Fibroblast of upper back skin (primary cell): ENCODE measurements around the gene GATA5.

Source experiments
- DNase-seq: peaks from one replicate; pipeline ENCODE4 v3.0.0-alpha.2; 2013

GATA5 gene

GRCh38 chr20:62451156-62451767, 24.5 kb downstream of the GATA5 start:
- no peak for DNase-seq

GRCh38 chr20:62449951-62450691, 25.7 kb downstream of the GATA5 start:
- DNase-seq: no peak

GRCh38 chr20:62448788-62449187, 27.0 kb downstream of the GATA5 start:
- no peak for DNase-seq

GRCh38 chr20:62448038-62448437, 27.8 kb downstream of the GATA5 start:
- no peak for DNase-seq

- DNase-seq: no peak
Observed at GRCh38 chr20:62446888-62447869, 28.6 kb downstream of the GATA5 start.

GRCh38 chr20:62446481-62446880, 29.3 kb downstream of the GATA5 start:
- DNase-seq: no peak

- no peak for DNase-seq
Observed at GRCh38 chr20:62445553-62446340, 30.0 kb downstream of the GATA5 start.

GRCh38 chr20:62444286-62444685, 31.5 kb downstream of the GATA5 start:
- no peak for DNase-seq

GRCh38 chr20:62441987-62442539, 33.7 kb downstream of the GATA5 start:
- no peak for DNase-seq

- DNase-seq: no peak
Observed at GRCh38 chr20:62439218-62439617, 36.6 kb downstream of the GATA5 start.

- no peak for DNase-seq
Observed at GRCh38 chr20:62437927-62438326, 37.9 kb downstream of the GATA5 start.

GRCh38 chr20:62437496-62437895, 38.3 kb downstream of the GATA5 start:
- no peak for DNase-seq

- no peak for DNase-seq
Observed at GRCh38 chr20:62436692-62437091, 39.1 kb downstream of the GATA5 start.

GRCh38 chr20:62433658-62434497, 41.9 kb downstream of the GATA5 start:
- DNase-seq: no peak

- DNase-seq: no peak
Observed at GRCh38 chr20:62430866-62431447, 44.8 kb downstream of the GATA5 start.

- DNase-seq: no peak
Observed at GRCh38 chr20:62430311-62430853, 45.4 kb downstream of the GATA5 start.

- DNase-seq: no peak
Observed at GRCh38 chr20:62429455-62430310, 46.1 kb downstream of the GATA5 start.

GRCh38 chr20:62428396-62429295, 47.1 kb downstream of the GATA5 start:
- no peak for DNase-seq

- DNase-seq: no peak
Observed at GRCh38 chr20:62428002-62428372, 47.8 kb downstream of the GATA5 start.
